ENCODE data around the gene EXD1. TPM values are rescaled to one million over a fixed set of nuclear protein-coding genes. Genes with fewer than 3 reads are reported as not detected.

The EXD1 gene
- polyA plus RNA-seq, 1 donor (not counting 4 experiments of a cell fraction or from before 2014, with no cell fraction given), result 0.16 TPM

DNA sequence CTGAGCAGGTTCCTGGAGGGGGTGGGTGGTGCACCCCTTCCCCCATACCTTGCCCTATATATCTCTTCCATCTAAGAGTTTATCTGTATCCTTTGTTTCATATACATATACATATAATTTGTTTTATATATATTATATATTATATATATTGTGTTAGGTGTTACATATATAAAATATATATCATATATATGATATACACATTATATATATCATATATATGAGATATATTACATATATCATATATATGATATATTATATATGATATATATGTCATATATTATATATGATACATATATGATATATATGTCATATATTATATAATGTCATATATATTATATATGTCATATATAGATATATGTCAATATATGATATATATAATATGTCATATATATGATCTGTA, 31.1 kb downstream of the EXD1 start:
- no peaks in the 10 kb centered on the region for H3K9me3 ChIP-seq (ENCODE audit: control insufficient read depth, low read depth, low read length)
- H3K27ac ChIP-seq (ENCODE audit: control insufficient read depth, insufficient read depth, low read length), result no peak overlapping the region
- H3K4me2 ChIP-seq (ENCODE audit: control insufficient read depth, extremely low read depth, insufficient read depth, low read depth, low read length), result no peak overlapping the region
- H3K9me1 ChIP-seq (ENCODE audit: control insufficient read depth, extremely low read depth, insufficient read depth, low read length), result no peaks in the 10 kb centered on the region
- H4K20me1 ChIP-seq (ENCODE audit: control insufficient read depth, extremely low read depth, insufficient read depth, low read length), result no peaks in the 10 kb centered on the region
- no peak overlapping the region for H2AFZ ChIP-seq (ENCODE audit: control insufficient read depth, low read length)
- H3K79me2 ChIP-seq (ENCODE audit: control insufficient read depth, insufficient read depth, low read length), result no peaks in the 10 kb centered on the region
- no peaks in the 10 kb centered on the region for H3K36me3 ChIP-seq (ENCODE audit: control insufficient read depth in 2 of 2, extremely low read depth in 1 of 2, insufficient read depth in 2 of 2, low read length in 2 of 2)
- H3K9ac ChIP-seq (ENCODE audit: control insufficient read depth, extremely low read depth, insufficient read depth, low read length), result no peak overlapping the region
- FAIRE-seq, result no peak
- no peak overlapping the region for H3K4me3 ChIP-seq (ENCODE audit: control insufficient read depth in 2 of 3, extremely low read depth in 1 of 3, insufficient read depth in 2 of 3, low read depth in 1 of 3, low read length in 3 of 3)
- H3K27me3 ChIP-seq (ENCODE audit: control insufficient read depth, extremely low read depth, insufficient read depth, low read length), result no peaks in the 10 kb centered on the region
- no peaks in the 10 kb centered on the region for H3K4me1 ChIP-seq (ENCODE audit: control insufficient read depth, extremely low read depth, insufficient read depth, low read length)
- no peak for DNase-seq (ENCODE audit: low read depth, low spot score)
- dilution Hi-C loops (cut with MboI; ENCODE audit: extremely low pct_ligation_motif_present, low sequenced_read_pairs), result no loop called here
- TF ChIP-seq, protein P1, sequence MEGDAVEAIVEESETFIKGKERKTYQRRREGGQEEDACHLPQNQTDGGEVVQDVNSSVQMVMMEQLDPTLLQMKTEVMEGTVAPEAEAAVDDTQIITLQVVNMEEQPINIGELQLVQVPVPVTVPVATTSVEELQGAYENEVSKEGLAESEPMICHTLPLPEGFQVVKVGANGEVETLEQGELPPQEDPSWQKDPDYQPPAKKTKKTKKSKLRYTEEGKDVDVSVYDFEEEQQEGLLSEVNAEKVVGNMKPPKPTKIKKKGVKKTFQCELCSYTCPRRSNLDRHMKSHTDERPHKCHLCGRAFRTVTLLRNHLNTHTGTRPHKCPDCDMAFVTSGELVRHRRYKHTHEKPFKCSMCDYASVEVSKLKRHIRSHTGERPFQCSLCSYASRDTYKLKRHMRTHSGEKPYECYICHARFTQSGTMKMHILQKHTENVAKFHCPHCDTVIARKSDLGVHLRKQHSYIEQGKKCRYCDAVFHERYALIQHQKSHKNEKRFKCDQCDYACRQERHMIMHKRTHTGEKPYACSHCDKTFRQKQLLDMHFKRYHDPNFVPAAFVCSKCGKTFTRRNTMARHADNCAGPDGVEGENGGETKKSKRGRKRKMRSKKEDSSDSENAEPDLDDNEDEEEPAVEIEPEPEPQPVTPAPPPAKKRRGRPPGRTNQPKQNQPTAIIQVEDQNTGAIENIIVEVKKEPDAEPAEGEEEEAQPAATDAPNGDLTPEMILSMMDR (optimal IDR thresholded peaks at IDR 0.05 in 1 of 3, IDR thresholded peaks at IDR 0.05 in 1 of 3, conservative IDR thresholded peaks at IDR 0.05 in 1 of 3; ENCODE audit: extremely low read depth in 1 of 3, insufficient read depth in 2 of 3, low read length in 3 of 3), result no peak
- no peak for TF ChIP-seq EZH2 (IDR thresholded peaks at IDR 0.05; ENCODE audit: low read length)

DNA sequence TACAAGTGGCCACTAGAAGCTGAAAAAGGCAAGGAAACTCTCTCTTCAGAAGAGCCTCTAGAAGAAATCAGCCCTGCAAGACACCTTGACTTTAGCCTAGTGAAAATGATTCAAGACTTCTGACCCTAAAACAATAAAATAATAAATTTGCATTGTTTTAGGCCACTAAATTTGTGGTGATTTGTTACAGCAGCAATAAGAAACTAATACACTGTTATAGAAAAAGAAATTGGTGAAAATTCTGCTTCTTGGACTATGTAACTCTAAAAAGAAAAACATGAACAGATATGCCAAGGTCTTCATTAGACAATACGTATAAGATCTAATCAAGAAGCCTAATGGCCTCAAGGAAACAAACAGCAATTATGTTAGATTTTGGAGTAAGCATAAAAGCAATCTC, 36.1 kb downstream of the EXD1 start:
- DNase-seq (ENCODE audit: low read depth, low spot score), result no peak

More for the DNA sequence above, 36.1 kb downstream of the EXD1 start:
- dilution Hi-C loops (cut with MboI; ENCODE audit: extremely low pct_ligation_motif_present, low sequenced_read_pairs), result no loop called here
- H3K4me2 ChIP-seq (ENCODE audit: control insufficient read depth, extremely low read depth, insufficient read depth, low read depth, low read length), result no peak overlapping the region
- H3K9me1 ChIP-seq (ENCODE audit: control insufficient read depth, extremely low read depth, insufficient read depth, low read length), result no peaks in the 10 kb centered on the region
- no peaks in the 10 kb centered on the region for H3K79me2 ChIP-seq (ENCODE audit: control insufficient read depth, insufficient read depth, low read length)
- H2AFZ ChIP-seq (ENCODE audit: control insufficient read depth, low read length), result no peak overlapping the region
- no peaks in the 10 kb centered on the region for H4K20me1 ChIP-seq (ENCODE audit: control insufficient read depth, extremely low read depth, insufficient read depth, low read length)
- no peaks in the 10 kb centered on the region for H3K36me3 ChIP-seq (ENCODE audit: control insufficient read depth in 2 of 2, extremely low read depth in 1 of 2, insufficient read depth in 2 of 2, low read length in 2 of 2)
- H3K27ac ChIP-seq (ENCODE audit: control insufficient read depth, insufficient read depth, low read length), result no peak overlapping the region
- no peak for FAIRE-seq
- H3K4me1 ChIP-seq (ENCODE audit: control insufficient read depth, extremely low read depth, insufficient read depth, low read length), result no peaks in the 10 kb centered on the region
- no peaks in the 10 kb centered on the region for H3K9me3 ChIP-seq (ENCODE audit: control insufficient read depth, low read depth, low read length)
- no peaks in the 10 kb centered on the region for H3K27me3 ChIP-seq (ENCODE audit: control insufficient read depth, extremely low read depth, insufficient read depth, low read length)
- H3K4me3 ChIP-seq (ENCODE audit: control insufficient read depth in 2 of 3, extremely low read depth in 1 of 3, insufficient read depth in 2 of 3, low read depth in 1 of 3, low read length in 3 of 3), result no peak overlapping the region
- no peak overlapping the region for H3K9ac ChIP-seq (ENCODE audit: control insufficient read depth, extremely low read depth, insufficient read depth, low read length)
- no peak for TF ChIP-seq EZH2 (IDR thresholded peaks at IDR 0.05; ENCODE audit: low read length)
- TF ChIP-seq, protein P1 (optimal IDR thresholded peaks at IDR 0.05 in 1 of 3, IDR thresholded peaks at IDR 0.05 in 1 of 3, conservative IDR thresholded peaks at IDR 0.05 in 1 of 3; ENCODE audit: extremely low read depth in 1 of 3, insufficient read depth in 2 of 3, low read length in 3 of 3), result no peak

Data from keratinocyte (primary cell).